GM18867 (cell line): ENCODE results near the gene LILRA6.
"Not testable (repeated sequence)": the region's sequence is repeated elsewhere in the genome, so short reads cannot be mapped to it uniquely, and the experiment has no call there.

Experiments
- ATAC-seq: cut with Tn5 transposase; IDR thresholded peaks from one replicate; pipeline ENCODE4 v1.9.1; 2021; ENCODE audit warnings: mild to moderate bottlenecking, moderate library complexity; ENCODE audit not compliant: unreplicated experiment

Gene LILRA6

GRCh38 chr19:54233941-54234340 lies 8.6 kb downstream of the LILRA6 start:
- no peak for ATAC-seq

GRCh38 chr19:54231077-54231931 lies 11.3 kb downstream of the LILRA6 start:
- ATAC-seq, result peak; percentile 71

- no peak for ATAC-seq
Measured at GRCh38 chr19:54230031-54230430, 12.6 kb downstream of the LILRA6 start.

- no peak for ATAC-seq
Measured at GRCh38 chr19:54229146-54229545, 13.4 kb downstream of the LILRA6 start.

- not testable (repeated sequence) for ATAC-seq
Measured at GRCh38 chr19:54224619-54225018, 18.0 kb downstream of the LILRA6 start.

- ATAC-seq, result not testable (repeated sequence)
Measured at GRCh38 chr19:54223937-54224281, 18.7 kb downstream of the LILRA6 start.

- ATAC-seq, result not testable (repeated sequence)
Measured at GRCh38 chr19:54223277-54223936, 19.2 kb downstream of the LILRA6 start.

- not testable (repeated sequence) for ATAC-seq
Measured at GRCh38 chr19:54222474-54223276, 19.9 kb downstream of the LILRA6 start, which contains the start of gene LILRB3. Gene LILRB3, minus strand, starts transcription at chr19:54223007. Its CDS starts 31 bp downstream, at chr19:54222976.

GRCh38 chr19:54221947-54222346 lies 20.6 kb downstream of the LILRA6 start:
- not testable (repeated sequence) for ATAC-seq

- not testable (repeated sequence) for ATAC-seq
Measured at GRCh38 chr19:54219702-54220101, 22.9 kb downstream of the LILRA6 start.

GRCh38 chr19:54218960-54219661 lies 23.5 kb downstream of the LILRA6 start:
- no peak for ATAC-seq

GRCh38 chr19:54218259-54218658 lies 24.3 kb downstream of the LILRA6 start:
- no peak for ATAC-seq

- ATAC-seq, result not testable (repeated sequence)
Measured at GRCh38 chr19:54217517-54218247, 24.9 kb downstream of the LILRA6 start.

GRCh38 chr19:54216869-54217268 lies 25.7 kb downstream of the LILRA6 start:
- no peak for ATAC-seq

- ATAC-seq, result not testable (repeated sequence)
Measured at GRCh38 chr19:54214734-54215133, 27.9 kb downstream of the LILRA6 start.

- not testable (repeated sequence) for ATAC-seq
Measured at GRCh38 chr19:54214217-54214616, 28.4 kb downstream of the LILRA6 start.

GRCh38 chr19:54211235-54211634 lies 31.4 kb downstream of the LILRA6 start:
- no peak for ATAC-seq

- no peak for ATAC-seq
Measured at GRCh38 chr19:54209811-54210494, 32.6 kb downstream of the LILRA6 start.

GRCh38 chr19:54209058-54209810 lies 33.4 kb downstream of the LILRA6 start:
- ATAC-seq, result no peak
